HG03196 (cell line): ENCODE measurements around the gene VAV3.

ENCODE experiments used
- ATAC-seq: cut with Tn5 transposase; IDR thresholded peaks from one replicate; pipeline ENCODE4 v1.9.1; 2021; ENCODE audit not compliant: unreplicated experiment

VAV3 gene

DNA sequence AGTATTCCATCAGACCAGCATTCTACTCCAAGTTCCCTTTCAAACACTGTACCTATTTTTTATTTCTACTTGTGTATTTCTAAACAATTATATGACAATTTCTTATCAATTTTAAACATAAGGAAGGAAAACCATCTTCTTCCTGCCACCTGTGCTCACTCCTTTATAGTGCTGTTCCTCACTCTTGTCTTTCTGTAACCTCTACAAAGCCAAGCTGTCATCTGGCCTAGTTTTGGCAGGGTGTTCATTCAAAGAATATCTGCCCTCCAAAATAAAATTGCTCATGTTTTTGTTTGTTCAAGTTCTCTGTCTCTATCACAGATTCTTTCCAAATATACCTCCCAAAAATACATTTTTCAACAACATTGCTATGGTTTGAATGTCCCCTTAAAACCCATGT, 360.2 kb downstream of the VAV3 start:
- ATAC-seq: no peak

DNA sequence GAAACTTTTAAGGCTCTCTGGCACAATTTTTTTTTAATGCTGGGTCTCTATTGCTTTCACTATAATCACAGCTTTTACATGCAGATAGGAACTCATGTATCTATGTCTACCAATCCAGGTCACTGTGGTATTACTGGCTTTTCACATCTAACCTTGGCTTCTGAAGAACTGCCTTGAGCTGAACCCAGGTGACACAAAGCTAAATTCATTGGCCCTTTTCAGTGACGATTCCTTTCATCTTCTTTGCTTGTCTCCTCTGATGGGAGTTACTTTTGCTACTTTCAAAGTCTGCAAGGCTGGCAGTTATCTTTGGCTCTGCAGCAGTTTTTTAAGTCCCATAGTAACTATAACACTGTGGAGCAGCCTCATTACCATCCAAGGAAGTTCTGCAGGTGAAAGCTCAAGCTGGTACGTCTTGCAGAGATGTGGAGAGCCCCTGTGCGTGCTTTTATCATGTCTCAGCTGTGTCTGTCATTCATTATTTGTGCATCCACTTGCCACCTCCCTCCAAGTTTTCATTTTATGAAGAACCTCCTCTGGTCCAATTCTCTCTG, 364.3 kb downstream of the VAV3 start:
- ATAC-seq: no peak

DNA sequence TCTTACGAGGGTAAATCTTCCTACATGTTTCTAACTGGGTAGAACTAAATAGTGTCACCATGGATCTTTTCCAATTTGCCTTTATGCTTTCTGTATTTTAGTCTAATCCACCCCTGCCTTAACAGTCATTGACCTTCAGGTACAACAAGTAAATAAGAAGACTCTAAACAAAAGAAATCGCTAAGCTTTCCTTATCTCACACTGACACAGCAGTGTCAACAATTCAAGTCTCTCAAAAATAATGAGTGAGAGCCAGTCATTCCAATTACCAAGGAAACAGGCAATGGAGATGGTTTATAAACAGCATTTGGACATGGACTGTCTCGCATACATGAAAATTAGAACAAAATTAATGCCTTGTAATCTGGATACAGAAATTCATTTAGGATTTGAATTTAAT, 365.8 kb downstream of the VAV3 start:
- no peak for ATAC-seq

- no peak for ATAC-seq
These were observed 367.7 kb downstream of the VAV3 start for GRCh38 chr1:107597290-107597689.

GRCh38 chr1:107594536-107594935, 370.4 kb downstream of the VAV3 start:
- no peak for ATAC-seq

GRCh38 chr1:107593501-107594209, 371.3 kb downstream of the VAV3 start:
- no peak for ATAC-seq

DNA sequence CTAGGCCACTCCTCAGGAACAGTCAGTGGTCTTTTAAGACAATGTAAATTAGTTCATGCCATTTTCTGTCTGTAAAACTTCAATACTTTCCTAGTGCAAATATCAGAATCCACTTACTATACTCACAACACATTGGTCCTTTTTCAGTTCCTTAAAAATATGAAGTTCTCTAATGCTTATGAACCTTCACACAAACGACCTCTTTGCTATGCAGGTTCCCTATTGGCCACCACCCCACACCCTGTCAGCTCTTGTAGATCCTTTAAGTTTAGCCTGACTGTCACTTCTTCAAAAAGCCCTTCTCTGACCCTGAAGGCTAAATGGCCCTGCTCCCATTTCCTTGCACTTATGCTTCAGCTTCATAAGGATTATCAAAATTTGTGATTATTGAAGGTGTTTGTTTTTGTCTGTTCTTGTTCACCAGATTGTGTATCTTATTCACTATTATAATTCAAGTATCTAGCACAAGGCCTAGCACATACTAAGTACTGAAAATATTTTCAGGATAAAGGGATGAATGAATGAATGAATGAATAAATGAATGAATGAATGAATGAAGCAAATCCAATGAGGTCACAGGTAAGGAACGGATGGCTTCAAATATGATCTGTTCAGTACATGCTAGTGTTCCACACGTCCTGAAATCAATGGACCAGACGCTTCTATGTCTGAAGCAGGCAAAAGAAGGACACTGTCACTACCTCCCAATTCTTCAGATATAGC, 373.9 kb downstream of the VAV3 start:
- no peak for ATAC-seq

DNA sequence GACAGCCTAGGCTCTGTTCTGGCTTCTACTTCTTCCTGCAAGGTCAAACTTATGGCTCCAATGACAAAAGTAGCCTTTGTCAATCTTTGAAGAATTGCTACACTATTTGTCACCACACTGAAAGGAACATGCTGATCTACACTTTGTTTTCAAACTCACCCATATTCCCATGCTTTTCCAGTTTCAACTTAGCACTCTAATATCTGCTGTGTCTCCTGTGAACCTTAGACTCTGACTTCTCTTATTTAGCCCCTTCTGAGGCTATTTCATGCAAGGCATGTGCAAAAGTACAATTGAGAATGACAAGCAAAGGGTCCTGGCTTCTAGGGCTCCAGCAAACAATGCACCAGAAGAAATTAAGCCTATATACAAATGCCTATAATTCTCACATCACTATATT, 374.9 kb downstream of the VAV3 start:
- no peak for ATAC-seq

DNA sequence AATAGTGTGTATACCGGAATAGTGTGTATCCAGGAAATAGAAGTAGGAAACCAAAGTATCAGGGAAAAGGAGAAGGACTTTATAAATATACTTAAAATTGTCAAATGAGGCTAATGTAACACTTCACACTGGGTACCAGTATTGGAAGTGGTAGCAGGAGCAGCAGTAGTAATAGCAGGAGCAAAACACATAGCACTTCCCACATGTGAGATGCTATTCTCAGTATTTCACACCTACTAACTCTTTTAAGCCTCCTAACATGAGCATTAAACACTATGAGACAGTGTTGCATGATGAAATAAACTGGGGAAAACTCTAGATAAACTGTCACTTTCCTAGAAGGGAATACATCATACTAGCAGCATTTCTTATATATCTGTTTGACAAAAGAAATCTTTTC, 376.7 kb downstream of the VAV3 start:
- no peak for ATAC-seq

GRCh38 chr1:107575226-107575625, 389.8 kb downstream of the VAV3 start:
- no peak for ATAC-seq

GRCh38 chr1:107574044-107574443, 390.9 kb downstream of the VAV3 start:
- no peak for ATAC-seq

DNA sequence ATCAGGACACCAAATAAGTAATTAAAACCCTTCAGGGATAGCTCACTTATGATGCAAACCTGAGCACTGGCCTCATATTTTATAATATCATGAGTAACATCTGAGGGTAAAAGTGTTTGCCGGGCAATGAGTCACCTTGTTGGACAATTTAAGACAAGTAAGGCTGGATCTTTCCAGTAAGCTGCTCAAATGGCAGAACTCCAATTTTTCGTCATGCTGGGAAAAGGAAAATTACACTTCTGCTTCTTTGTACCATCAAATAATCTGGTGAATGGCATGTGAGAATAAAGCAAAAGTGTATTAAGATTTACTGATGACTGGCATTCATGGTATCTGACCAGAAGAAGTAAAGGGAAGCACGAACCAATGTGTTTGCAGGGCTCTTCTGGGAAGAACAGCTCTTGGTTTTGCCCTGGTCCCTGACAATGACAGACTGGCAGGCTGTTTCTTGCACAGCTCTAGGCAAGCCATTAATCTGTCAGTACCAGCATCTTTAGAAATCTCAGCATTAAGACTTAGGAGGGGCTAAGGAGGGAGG, 392.2 kb downstream of the VAV3 start:
- ATAC-seq: no peak

- no peak for ATAC-seq
These were observed 394.2 kb downstream of the VAV3 start for GRCh38 chr1:107570768-107571167.

DNA sequence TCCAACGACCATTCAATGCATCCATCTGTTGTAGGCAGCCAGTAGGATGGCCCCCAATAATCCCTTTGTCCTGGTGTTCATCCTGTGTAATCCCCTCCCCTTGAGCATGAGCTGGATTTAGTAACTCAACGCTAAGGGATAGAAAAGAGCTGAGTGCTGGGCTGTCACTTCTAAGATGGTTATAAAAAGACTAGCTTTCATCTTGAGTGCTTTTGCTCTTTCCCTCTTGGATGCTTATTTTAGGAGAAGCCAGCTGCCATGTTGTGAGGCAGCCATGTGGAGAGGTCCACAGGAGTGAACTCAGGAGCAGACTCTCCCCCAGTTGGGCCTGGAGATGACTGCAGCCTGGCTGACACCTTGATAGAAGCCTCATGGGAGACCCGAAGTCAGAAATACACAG, 401.5 kb downstream of the VAV3 start:
- no peak for ATAC-seq

GRCh38 chr1:107559881-107560280, 405.1 kb downstream of the VAV3 start:
- no peak for ATAC-seq

GRCh38 chr1:107557095-107557494, 407.9 kb downstream of the VAV3 start:
- ATAC-seq: no peak

- ATAC-seq: no peak
These were observed 409.4 kb downstream of the VAV3 start for GRCh38 chr1:107555578-107555977.

GRCh38 chr1:107552781-107553180, 412.2 kb downstream of the VAV3 start:
- no peak for ATAC-seq

GRCh38 chr1:107551456-107551855, 413.5 kb downstream of the VAV3 start:
- ATAC-seq: no peak

DNA sequence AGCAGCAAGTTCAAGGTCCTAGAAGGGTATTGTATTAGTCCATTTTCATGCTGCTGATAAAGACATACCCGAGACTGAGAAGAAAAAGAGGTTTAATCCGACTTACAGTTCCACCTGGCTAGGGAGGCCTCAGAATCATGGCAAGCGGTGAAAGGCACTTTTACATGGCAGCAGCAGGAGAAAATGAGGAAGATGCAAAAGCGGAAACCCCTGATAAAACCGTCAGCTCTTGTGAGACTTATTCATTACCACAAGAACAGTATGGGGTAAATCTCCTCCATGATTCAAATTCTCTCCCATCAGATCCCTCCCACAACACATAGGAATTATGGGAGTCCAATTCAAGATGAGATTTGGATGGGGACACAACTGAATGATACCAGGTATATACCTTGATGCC, 414.6 kb downstream of the VAV3 start:
- ATAC-seq: no peak

- ATAC-seq: no peak
These were observed 415.7 kb downstream of the VAV3 start for GRCh38 chr1:107549152-107549810.

GRCh38 chr1:107548276-107548675, 416.7 kb downstream of the VAV3 start:
- ATAC-seq: no peak
